GM18520 (cell line): ENCODE results near the gene CT47C1.
"Not testable (repeated sequence)": the region's sequence is repeated elsewhere in the genome, so short reads cannot be mapped to it uniquely, and the experiment has no call there.

Experiments
- ATAC-seq: cut with Tn5 transposase; IDR thresholded peaks from one replicate; pipeline ENCODE4 v1.9.1; 2021; ENCODE audit not compliant: unreplicated experiment

CT47C1 gene

DNA sequence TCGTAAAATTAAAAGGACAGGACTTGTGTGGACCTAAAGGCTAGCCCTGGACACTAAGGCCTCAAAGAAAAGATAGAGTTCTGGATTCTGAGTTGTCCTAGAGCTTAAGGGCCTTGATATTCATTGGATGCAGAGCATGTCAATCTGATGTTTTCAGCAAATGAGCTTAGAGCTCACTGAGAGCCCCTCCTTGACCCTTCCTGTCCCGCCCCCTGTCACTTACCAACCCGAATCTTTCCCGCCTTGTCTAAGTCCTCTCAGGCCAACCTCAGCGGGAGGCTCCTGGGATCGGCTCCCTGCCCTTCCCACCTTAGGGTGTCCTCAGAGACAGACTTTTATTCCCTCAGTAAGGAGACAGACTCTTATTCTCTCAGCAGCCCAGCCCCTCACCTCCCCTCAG lies at the start of gene CT47C1:
Gene CT47C1, plus strand, starts transcription at position 250 of the 400 bp plus-strand sequence. CDS start 233 bp downstream, outside the sequence.
- ATAC-seq = no peak

DNA sequence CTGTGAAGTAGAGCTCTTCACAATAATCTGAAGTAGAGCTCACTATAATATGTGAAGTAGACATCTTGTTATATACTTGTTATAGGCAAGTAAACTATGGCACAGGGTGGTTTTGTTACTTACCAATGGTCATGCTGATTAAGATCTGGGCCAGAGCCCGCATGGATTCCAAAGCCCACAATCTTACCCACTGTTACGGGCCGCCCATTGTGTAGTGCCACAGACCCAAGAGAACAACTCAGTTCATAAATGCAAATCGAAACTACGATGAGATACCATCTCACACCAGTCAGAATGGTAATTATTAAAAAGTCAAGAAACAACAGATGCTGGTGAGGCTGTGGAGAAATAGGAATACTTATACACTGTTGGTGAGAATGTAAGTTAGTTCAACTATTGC lies 46.9 kb upstream of the CT47C1 start:
- no peak for ATAC-seq

DNA sequence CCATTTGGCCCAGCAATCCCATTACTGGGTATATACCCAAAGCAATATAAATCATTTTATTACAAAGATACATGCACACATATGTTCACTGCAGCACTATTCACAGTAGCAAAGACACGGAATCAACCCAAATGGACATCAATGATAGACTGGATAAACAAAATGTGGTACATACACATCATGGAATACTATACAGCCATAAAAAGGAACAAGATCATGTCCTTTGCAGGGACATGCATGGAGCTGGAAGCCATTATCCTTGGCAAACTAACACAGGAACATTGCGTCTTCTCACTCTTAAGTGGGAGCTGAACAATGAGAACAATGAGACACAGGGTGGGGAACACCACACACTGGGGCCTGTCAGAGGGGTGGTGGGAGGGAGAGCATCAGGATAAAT lies 46.4 kb upstream of the CT47C1 start:
- ATAC-seq = not testable (repeated sequence)

DNA sequence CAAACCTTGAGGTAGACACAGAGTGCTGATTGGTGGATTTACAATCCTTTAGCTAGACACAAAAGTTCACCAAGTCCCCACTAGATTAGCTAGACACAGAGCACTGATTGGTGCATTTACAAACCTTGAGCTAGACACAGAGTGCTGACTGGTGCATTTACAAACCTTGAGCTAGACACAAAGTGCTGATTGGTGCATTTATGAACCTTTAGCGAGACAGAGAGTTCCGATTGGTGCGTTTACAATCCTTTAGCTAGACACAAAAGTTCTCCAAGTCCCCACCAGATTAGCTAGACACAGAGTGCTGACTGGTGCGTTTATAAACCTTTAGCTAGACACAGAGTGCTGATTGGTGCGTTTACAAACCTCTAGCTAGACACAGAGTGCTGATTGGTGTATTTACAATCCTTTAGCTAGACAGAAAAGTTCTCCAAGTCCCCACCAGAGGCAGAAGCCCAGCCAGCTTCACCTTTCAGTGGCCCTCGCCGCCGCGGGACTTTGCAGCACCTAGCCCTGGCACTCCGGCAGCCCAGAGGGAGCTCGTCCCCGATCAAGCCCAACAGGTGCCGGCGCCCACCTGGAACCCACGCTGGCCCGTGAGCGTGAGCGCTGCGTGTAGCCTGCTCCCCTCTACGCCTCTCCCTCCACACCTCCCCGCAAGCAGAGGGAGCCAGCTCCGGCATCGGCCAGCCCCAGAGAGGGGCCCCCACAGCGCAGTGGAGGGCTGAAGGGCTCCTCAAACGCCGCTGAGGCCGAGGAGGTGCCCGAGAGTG lies 44.6 kb upstream of the CT47C1 start:
- ATAC-seq = not testable (repeated sequence)

DNA sequence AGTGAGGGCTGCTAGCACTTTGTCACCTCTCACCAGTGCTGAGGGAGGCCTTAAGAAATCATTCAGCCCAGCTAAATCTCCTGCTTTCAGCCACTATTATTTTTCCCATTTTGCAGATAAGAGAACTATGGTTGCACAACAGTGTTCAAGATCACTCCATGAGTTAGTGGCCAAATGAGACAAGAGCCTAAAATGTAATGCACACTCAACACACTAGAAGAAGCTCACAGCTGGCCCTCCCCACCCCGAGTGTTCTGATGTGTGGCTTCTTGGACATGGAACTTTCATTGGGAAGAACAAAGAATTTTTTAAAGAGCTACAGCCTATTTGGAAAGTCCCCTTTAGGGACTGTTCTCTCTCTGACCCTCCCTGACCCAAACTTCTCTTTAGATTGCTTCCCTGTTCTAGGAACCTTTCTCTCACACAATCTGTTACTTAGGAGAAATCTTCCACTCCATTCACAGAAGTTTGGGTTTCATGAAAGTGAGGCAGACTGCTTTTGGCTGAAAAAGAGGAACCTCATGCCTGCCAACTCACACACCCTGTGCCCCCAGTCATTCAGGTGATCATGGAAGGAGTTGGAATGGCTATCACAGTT lies 44.0 kb upstream of the CT47C1 start:
- ATAC-seq = no peak

DNA sequence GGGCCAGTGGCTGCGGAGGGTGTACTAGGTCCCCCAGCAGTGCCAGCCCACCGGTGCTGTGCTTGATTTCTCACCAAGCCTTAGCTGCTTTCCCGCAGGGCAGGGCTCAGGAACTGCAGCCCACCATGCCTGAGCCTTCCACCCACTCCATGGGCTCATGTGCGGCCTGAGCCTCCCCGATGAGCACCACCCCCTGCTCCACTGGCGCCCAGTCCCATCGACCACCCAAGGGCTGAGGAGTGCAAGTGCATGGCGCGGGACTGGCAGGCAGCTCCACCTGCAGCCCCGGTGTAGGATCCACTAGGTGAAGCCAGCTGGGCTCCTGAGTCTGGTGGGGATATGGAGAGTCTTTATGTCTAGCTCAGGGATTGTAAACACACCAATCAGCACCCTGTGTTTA lies 43.1 kb upstream of the CT47C1 start:
- ATAC-seq = not testable (repeated sequence)

DNA sequence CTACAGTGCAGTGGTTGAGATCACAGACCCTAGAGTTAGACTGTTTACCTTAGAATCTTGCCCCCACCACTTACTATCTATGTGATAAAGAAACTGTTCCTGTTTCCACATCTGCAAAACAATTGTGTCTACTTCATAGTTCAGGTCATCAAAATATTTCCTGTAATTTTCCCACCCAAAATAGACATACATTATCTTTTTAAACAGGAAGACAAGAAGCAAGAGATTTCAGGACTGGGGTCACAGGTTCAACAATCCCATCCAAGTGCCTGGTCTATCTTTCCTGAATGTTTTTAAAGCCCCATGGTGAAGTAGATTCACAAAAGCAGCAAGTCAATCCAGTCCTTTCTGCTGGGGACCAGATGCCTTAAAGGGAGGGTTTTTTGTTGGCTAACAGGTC lies 41.8 kb upstream of the CT47C1 start:
- ATAC-seq = no peak

DNA sequence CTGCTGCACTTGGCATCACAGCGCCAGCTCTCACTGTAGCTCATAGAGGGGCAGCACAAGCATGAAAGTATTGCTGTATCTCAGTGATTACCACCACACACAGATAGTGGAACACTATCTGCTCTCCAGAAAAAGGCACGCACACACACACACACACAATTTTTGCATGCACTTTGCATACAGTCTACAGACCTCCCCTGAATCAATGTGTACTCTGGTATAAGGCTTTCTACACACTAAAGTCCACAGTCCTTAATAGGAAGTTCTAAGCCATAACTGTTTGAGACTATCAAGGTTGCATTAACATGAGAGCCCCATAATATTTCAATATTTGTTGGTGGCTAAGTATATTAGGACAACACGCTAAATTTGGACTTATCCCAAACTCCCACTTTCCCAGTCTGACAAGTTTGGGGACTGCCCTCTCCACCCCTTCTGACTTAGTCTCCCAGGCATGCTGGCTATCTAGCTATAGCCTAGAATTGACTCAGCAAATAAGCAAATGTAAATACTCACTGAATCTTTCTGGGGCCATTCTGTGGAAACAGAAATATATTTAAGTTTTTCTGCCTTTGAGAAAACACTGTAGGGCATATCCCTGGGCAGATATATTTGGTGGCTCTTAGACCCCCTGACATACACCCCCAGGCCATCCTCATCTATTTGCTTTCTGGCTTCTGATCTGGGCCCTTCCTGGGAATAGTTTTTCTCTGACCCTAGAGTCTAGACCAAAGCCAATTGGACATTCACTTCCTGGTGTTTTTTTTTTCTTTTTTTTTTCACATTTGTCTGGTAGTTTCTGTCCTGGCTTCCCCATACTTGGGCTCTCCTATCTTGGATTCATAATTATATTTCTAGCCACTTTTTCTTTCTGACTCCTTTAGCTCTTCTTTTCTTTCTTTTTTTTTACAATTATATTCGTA lies 36.4 kb upstream of the CT47C1 start:
- no peak for ATAC-seq

DNA sequence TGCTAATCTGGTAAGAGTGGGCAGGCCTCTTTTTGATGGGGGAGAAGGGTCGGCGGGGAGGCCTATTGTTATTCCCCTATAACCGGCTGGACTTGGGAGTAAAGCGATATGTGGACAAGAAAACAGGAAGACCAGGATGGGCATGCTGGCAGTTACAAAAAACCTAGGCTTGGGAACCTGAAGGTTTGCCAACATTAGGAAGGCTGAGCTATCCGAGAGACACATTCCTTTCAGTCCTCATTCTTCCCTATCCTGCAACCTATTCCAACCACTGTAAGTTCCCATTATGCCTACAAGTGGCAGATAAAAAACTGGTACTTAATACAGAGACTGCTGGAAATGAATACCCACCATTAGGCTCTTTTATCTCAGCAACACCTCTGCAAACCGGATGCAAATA lies 32.4 kb upstream of the CT47C1 start:
- no peak for ATAC-seq

DNA sequence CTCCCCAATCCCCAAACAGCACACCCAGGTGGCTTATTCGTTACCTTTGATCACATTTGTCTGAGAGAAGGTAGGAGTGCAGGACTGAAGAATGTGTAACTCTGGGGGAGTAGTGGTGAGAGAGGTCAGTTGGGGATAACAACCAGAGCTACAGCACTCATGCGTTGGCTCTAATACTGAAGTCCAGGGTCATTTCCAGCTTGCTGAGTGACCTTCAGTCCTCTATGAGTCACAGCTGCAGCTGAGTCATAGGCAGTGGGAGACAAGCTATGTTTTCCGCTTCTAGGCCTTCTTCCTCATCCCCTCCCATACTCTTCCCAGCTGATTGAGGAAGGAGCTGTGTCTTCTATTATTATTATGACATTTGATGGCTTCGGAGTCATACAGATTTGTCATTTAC lies 31.6 kb upstream of the CT47C1 start:
- ATAC-seq = no peak

DNA sequence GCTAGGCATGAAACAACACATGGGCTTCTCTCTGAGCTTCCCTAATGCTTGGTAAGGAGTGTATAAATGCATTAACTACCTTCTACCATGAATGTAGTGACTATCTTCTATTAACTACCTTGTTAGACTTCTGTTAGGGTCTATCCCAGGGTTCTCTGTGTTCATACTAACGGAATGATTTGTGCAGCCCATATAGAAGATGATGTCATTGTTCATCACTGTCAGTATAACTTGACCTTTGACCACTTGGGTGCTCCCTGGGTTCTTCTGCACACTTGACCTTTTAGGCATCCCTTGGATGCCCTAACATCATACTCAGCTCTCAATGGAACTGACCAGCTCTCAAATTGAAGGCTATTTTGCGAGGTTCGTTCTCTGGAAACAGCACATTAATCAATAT lies 30.8 kb upstream of the CT47C1 start:
- no peak for ATAC-seq

DNA sequence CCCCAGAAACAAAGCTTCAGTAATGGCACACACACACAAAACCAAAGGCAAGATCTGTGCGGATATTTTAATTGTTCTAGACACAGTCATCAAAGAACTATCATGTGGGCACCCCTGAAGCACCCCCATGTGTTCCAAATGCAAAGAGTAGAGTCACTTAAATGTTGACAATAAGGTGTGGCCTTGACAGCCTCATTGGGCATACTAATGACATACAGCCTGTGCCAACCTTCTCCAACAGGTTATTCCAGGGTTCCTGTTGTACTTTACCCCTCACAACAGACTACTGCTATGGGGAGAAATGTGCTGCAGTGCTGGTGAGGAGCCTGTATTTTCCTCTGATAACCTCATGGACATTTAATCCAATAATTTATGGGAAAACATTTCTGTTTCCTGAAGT lies 29.8 kb upstream of the CT47C1 start:
- ATAC-seq = no peak

DNA sequence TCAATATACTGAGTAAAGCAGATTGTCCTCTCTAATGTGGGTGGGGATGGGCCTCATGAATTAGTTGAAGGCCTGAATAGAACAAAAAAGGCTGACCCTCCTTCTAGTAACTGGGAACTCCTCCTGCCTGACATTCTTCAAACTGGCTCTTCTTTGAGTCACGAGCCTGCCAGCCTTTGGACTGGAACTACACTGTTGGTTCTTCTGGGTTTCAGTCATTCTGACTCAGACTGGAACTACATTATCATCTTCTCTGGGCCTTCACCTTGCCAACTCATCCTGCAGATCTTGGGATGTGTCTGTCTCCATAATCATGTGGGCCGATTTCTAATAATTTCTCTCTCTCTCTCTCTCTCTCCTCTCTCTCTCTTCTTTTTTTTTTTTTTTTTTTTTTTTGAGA lies 26.9 kb upstream of the CT47C1 start:
- ATAC-seq = no peak

DNA sequence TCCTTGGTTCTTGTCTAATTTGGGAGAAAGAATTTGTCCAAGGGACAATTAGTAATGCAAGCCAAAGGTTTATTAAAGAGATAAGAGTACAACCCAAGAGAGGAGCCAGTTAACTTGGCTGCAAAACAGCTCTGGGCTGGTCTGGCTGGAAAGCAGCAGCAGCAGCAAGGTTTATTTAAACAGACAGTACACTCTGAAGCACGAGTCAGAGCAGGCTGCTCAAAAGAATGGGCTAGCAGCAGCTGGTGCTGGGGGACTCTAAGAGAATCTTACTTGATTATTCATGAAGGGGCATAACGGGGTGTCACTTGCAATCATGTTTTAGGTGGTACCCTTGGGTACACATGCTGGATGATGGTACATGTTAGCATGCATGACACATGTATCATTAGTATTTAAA lies 17.1 kb upstream of the CT47C1 start:
- ATAC-seq = no peak

DNA sequence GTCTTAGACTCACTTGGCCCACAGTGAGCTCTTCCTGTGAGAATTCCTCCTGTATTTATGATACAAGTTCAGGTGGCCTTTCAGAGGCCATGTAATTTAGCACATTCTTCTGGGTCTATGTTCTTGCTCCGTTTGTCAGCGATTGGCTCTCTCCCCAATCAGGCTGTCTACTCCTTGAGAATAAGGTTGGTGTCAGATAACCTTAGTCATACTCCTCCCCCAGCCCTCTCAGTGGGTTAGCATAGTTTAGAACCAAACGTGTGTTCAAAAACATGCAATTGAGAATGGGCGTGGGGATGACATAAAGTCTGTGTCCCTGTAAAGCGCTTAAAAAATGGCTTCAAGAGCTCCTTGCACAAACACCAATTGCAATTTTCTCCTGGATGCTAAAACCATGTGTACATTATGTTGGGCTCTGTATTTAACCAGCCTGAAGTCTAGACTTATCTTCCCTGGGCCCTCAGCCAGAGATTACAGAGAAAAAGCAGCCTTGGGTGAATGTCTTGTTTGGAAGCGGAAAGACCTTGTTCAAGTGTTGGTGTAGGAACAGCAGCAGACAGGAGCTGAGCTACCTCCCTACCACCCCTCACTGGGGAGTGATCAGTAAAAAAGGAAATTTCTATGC lies 9.9 kb upstream of the CT47C1 start:
- ATAC-seq = no peak

DNA sequence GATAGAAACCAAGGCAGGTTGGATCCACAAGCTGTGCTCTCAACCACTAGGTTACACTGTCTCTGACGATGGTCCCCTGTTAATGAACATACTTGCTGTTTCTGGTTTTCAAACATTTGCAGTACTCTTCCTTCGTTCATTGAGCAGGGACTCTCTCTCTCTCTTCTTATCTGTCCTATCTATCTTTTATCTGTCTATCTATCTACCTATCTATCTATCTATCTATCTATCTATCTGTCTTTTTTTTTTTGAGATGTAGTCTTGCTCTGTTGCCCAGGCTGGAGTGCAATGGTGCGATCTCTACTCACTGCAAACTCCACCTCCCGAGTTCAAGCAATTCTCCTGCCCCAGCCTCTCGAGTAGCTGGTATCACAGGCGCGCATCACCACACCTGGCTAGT lies 9.4 kb upstream of the CT47C1 start:
- no peak for ATAC-seq

DNA sequence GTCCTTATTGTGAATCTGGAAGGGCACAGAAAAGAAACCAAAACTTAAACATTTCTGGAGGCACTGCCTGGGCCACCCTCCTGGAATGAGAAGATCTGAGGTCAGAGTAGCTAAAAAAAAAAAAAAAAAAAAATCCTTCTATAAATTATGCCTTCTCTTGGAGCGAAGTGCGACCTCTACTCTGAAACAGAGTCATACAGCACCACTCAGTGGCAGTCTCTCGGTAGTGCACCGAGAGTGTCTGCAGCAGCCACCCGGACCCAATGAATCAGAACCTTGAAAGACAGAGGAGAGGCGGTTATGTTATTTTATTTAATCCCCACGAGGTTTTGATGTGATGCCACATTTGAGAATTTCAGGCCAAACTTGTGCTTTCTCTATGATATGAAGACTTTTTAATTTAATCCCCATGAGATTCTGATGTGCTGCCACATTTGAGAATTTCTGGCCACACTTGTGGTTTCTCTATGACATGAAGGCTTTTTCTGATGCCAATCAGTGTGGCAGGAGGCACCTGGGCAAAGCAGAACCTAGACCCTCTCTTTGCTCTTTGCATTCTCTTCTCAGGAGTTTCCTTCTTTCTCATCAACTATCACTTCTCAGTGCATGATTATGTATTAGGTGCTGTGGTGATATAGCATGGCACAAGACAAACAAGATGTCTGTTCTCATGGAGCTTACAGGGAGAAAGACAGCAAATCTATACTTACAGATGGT lies 5.6 kb upstream of the CT47C1 start:
- ATAC-seq = no peak

DNA sequence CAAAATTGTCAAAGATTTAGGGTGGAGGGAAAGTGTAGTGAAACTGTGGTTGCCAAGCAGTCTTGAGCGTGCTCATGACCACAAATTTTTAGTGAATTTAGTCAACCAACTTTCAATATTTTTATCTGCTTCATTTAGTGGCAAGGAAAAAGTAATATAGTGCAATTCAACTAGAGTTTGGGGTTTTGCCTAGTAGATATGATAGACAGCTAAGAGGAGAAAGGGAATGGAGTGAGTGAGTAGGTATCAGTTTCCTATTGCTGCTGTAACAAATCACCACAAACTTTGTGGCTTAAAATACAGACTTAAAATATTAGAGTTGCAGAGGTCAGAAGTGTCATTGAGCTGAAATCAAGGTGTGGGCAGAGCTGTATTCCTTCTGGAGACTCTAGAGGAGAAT lies 3.7 kb upstream of the CT47C1 start:
- ATAC-seq = no peak

DNA sequence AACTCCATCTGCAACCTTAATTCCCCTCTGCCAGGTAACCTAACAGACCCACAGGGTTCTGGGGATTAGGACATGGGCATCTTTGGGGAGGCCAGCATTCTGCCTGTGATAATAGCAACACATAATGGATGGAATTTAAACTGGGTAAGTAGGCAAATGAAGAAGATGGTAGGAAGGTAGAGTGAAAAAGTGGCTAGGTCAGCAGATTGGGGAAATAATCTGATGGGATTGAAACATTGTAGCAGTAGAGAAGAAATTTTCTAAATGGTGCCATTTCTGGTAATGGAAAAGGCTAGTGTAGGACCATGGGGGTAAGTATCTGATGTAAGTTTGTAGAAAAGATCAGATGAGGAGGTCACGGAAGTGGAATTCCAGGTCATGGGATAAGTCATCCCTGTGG lies 3.0 kb upstream of the CT47C1 start:
- ATAC-seq = no peak

DNA sequence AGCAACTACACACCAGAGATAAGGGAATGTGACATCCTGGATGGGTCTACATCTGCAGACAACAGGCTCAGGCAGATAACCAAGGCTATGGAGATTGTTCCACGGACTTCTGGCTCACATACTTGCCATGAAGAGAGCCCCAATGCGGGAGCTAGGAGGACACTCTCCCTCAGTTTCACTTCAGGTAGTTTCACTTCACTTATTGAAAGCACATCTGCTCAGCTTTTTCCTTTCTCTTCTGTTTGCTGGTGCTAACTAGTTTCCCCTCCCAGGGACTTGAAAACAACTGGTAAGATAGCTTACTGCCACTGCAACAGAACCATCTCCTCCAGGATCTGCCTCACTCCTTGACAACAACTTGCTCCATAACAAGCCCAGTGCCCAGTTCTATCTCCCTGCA lies 1.4 kb upstream of the CT47C1 start:
- no peak for ATAC-seq
